ENCODE results near the gene ARIH2.
A peak's percentile ranks its signal among the peaks of the same experiment; 100 is the strongest.
"Not testable (repeated sequence)": the region's sequence is repeated elsewhere in the genome, so short reads cannot be mapped to it uniquely, and the experiment has no call there.

Gene ARIH2

GRCh38 chr3:48996640-48997039 is 78.0 kb downstream of the ARIH2 start:
- Mint-ChIP-seq H3K4me3 (no peak overlapping the region), H3K4me1 (peaks cover 10 to 20% of the 10 kb centered on the region in 2 donors), H3K27me3 (no peaks in the 10 kb centered on the region), H3K27ac (no peak overlapping the region), H3K36me3 (peaks cover 16 to 17% of the 10 kb centered on the region in 2 donors), H3K9me3 (no peaks in the 10 kb centered on the region)
- DNase-seq (no peak), ATAC-seq (replicated peaks) (no peak)

- Mint-ChIP-seq H3K4me1 (peaks cover 7 to 15% of the 10 kb centered on the region in 2 donors), H3K27me3 (no peaks in the 10 kb centered on the region), H3K4me3 (no peak overlapping the region), H3K9me3 (no peaks in the 10 kb centered on the region), H3K36me3 (peaks cover 18 to 19% of the 10 kb centered on the region in 2 donors), H3K27ac (peak overlapping the region; percentile 11)
- no peak for DNase-seq
- no peak for ATAC-seq (replicated peaks)
Measured at GRCh38 chr3:48997102-48997635, 78.5 kb downstream of the ARIH2 start.

- Mint-ChIP-seq H3K36me3 (peaks cover 20 to 21% of the 10 kb centered on the region in 2 donors), H3K9me3 (no peaks in the 10 kb centered on the region), H3K4me3 (no peak overlapping the region), H3K27me3 (no peaks in the 10 kb centered on the region), H3K4me1 (peaks cover 7 to 15% of the 10 kb centered on the region in 2 donors), H3K27ac (peak overlapping the region; percentile 62)
- DNase-seq (no peak), ATAC-seq (replicated peaks) (no peak)
Measured at GRCh38 chr3:48997714-48998637, 79.3 kb downstream of the ARIH2 start.

DNA sequence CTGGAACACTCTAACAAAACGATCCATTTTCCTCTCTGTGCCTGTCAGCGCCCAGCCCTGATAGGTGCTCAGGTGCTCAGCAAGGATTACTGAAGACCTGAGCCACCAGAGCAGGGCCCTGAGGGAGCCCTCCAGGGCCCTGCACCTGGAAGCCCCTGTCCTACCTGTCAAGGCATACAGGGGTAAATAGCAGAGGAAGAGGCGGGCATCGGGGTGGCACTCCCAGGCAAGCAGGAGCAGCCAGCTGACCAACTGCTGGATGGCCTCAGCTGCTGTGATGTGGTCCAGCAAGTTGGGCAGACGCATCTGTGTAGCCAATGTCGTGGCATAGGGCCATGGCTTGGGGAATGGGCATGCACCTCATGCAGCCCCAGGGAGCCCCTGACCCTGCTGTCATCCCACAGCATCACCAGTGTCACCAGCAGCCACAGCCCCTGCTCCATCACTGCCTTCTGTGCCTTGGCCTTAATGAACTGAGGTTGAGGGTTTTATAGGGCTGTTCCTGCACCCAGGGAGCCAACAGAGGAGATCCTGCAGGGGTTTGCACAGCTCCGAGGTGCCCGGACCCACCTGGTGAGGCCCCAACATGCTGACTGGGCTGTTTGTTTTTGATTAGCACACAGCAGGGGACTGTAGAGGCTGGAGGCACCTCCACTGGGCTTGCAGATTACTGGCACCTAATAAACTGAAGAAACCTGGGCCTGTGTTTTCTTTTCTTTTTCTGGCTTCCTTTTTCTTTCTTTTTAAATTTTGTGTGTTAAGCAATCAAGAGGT is 80.6 kb downstream of the ARIH2 start:
- ATAC-seq (replicated peaks) (no peak), DNase-seq (no peak)
- Mint-ChIP-seq H3K4me1 (peaks cover 5 to 8% of the 10 kb centered on the region in 2 donors), H3K4me3 (no peak overlapping the region), H3K9me3 (no peaks in the 10 kb centered on the region), H3K36me3 (peaks cover 16 to 21% of the 10 kb centered on the region in 2 donors), H3K27ac (no peak overlapping the region), H3K27me3 (no peaks in the 10 kb centered on the region)

GRCh38 chr3:49001155-49001554 is 82.5 kb downstream of the ARIH2 start:
- DNase-seq, result no peak
- Mint-ChIP-seq H3K36me3 (peaks cover 7 to 8% of the 10 kb centered on the region in 2 donors), H3K27ac (no peak overlapping the region), H3K4me1 (peaks cover 1 to 3% of the 10 kb centered on the region in 2 donors), H3K4me3 (no peak overlapping the region), H3K9me3 (no peaks in the 10 kb centered on the region), H3K27me3 (no peaks in the 10 kb centered on the region)
- peak in 1 of 2 donors; percentile 35 for ATAC-seq (replicated peaks)

GRCh38 chr3:49004352-49005302 is 86.0 kb downstream of the ARIH2 start:
- Mint-ChIP-seq H3K27me3 (no peaks in the 10 kb centered on the region), H3K9me3 (no peaks in the 10 kb centered on the region), H3K27ac (no peak overlapping the region), H3K36me3 (peaks cover 23 to 24% of the 10 kb centered on the region in 2 donors), H3K4me3 (no peak overlapping the region), H3K4me1 (peaks cover 24 to 33% of the 10 kb centered on the region in 2 donors)
- ATAC-seq (replicated peaks), result no peak
- DNase-seq, result no peak

- ATAC-seq (replicated peaks), result no peak
Measured at GRCh38 chr3:49005303-49005680, 86.7 kb downstream of the ARIH2 start.

GRCh38 chr3:49005998-49006397 is 87.4 kb downstream of the ARIH2 start:
- H3K27ac Mint-ChIP-seq, result peak overlapping the region; percentile 100
- no peaks in the 10 kb centered on the region for H3K9me3 Mint-ChIP-seq

More at GRCh38 chr3:49005303-49005680, 86.7 kb downstream of the ARIH2 start:
- DNase-seq, result no peak
- no peak overlapping the region for H3K27ac Mint-ChIP-seq
- H3K9me3 Mint-ChIP-seq, result no peaks in the 10 kb centered on the region
- H3K36me3 Mint-ChIP-seq, result peaks cover 24 to 27% of the 10 kb centered on the region in 2 donors
- H3K4me1 Mint-ChIP-seq, result peaks cover 22 to 35% of the 10 kb centered on the region in 2 donors
- H3K4me3 Mint-ChIP-seq, result no peak overlapping the region
- H3K27me3 Mint-ChIP-seq, result no peaks in the 10 kb centered on the region

DNA sequence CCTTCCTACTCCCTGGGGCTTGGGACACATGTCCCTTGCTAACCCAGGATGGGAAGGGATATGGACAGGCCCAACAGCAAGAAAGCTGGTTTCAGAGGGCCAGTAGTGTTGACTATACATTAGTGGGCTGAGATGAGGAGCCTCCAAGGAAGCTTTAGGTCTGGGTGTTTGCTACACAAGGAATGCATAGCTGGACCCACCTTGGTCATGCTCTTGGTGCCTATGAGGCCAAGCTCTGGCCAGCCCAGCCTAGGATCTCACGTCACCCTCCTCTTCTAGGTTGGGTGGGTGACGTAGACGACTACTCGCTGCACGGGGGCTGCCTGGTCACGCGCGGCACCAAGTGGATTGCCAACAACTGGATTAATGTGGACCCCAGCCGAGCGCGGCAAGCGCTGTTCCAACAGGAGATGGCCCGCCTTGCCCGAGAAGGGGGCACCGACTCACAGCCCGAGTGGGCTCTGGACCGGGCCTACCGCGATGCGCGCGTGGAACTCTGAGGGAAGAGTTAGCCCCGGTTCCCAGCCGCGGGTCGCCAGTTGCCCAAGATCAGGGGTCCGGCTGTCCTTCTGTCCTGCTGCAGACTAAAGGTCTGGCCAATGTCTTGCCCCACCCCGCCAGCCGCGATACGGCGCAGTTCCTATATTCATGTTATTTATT is 87.9 kb downstream of the ARIH2 start:
- Mint-ChIP-seq H3K27ac (peak overlapping the region; percentile 100), H3K4me3 (peak overlapping the region; percentile 98), H3K36me3 (peaks cover 24 to 28% of the 10 kb centered on the region in 2 donors), H3K9me3 (no peaks in the 10 kb centered on the region), H3K27me3 (no peaks in the 10 kb centered on the region), H3K4me1 (peaks cover 22 to 41% of the 10 kb centered on the region in 2 donors)
- ATAC-seq (replicated peaks) (peak; percentile 1 to 5), DNase-seq (no peak)

More at GRCh38 chr3:49005998-49006397, 87.4 kb downstream of the ARIH2 start:
- Mint-ChIP-seq H3K27me3 (no peaks in the 10 kb centered on the region), H3K4me3 (peak overlapping the region; percentile 98), H3K36me3 (peaks cover 24 to 28% of the 10 kb centered on the region in 2 donors), H3K4me1 (peaks cover 22 to 35% of the 10 kb centered on the region in 2 donors)
- ATAC-seq (replicated peaks) (no peak), DNase-seq (no peak)

DNA sequence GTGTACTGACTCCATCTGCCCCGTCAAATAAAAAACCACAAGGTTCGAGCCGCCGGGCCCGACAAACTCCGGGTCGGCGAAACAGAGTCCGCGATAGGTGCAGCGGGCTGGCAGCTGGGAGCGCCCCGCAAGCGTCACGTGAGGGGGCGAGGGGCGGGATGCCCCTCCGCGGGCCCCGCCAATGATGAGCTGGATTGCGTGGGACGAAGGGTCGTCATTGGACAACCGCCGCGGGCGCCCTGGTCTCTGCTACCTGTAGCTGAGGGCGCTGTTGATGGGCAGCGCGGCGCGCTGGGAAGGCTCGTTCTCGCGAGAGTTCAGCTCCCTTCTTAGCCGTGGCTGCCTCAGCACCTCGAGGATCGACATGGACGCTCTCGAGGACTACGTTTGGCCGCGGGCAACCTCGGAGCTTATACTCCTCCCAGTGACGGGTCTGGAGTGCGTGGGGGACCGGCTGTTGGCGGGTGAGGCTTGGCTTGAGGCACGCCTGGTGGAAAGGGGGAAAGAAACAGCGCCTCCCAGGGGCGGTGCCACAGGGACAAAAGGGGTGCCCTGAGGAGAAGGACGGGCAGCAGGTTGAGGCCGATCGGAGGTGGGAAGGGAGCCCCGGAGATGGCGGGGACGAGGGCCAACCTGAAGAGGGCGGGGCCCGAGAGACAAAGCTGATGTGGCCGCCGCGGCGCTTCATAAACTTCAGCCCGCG is 88.6 kb downstream of the ARIH2 start, which contains the start of gene WDR6:
TSS of gene WDR6 (plus strand) at position 324 of the 703 bp plus-strand sequence. CDS start at position 365, 41 bp downstream.
- H3K4me1 Mint-ChIP-seq, result peaks cover 26 to 47% of the 10 kb centered on the region in 2 donors
- DNase-seq (peak; percentile 98), ATAC-seq (replicated peaks) (peak; percentile 91 to 93)
- peak within 1 kb of the TSS; percentile 98 for H3K4me3 Mint-ChIP-seq
- peak within 1 kb of the TSS; percentile 100 for H3K27ac Mint-ChIP-seq
- peaks cover 25 to 26% of the 10 kb centered on the region in 2 donors for H3K36me3 Mint-ChIP-seq
- H3K9me3 Mint-ChIP-seq, result no peaks in the 10 kb centered on the region
- H3K27me3 Mint-ChIP-seq, result no peaks in the 10 kb centered on the region

GRCh38 chr3:49007771-49008528 is 89.3 kb downstream of the ARIH2 start:
- peaks cover 31 to 50% of the 10 kb centered on the region in 2 donors for H3K4me1 Mint-ChIP-seq
- no peaks in the 10 kb centered on the region for H3K27me3 Mint-ChIP-seq
- H3K27ac Mint-ChIP-seq, result peak overlapping the region; percentile 100
- DNase-seq, result peak; percentile 76
- peak; percentile 56 to 68 for ATAC-seq (replicated peaks)
- no peaks in the 10 kb centered on the region for H3K9me3 Mint-ChIP-seq
- peaks cover 23 to 28% of the 10 kb centered on the region in 2 donors for H3K36me3 Mint-ChIP-seq
- H3K4me3 Mint-ChIP-seq, result peak overlapping the region; percentile 98

DNA sequence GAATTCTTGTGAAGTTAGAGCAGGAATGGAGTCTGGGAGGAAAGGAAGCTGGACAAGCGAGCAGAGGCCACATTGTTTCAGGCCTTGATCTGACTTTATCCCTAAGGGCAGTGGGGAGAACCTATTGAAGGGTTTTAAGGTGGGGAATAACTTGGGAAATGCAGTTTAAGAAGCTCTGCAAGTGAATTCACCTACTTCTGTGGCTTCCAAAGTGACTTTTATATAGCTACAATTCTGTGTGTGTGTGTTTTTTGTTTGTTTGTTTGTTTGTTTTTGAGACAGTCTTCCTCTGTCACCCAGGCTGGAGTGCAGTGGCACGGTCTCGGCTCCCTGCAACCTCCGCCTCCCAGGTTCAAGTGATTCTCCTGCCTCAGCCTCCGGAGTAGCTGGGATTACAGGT is 90.0 kb downstream of the ARIH2 start:
- H3K27ac Mint-ChIP-seq, H3K27me3 Mint-ChIP-seq: not testable (repeated sequence)

More for the DNA sequence above, 90.0 kb downstream of the ARIH2 start:
- not testable (repeated sequence) for H3K9me3 Mint-ChIP-seq; ATAC-seq (replicated peaks); DNase-seq
- H3K4me1 Mint-ChIP-seq, result peaks cover 36 to 55% of the 10 kb centered on the region in 2 donors
- H3K36me3 Mint-ChIP-seq, result peaks cover 23 to 28% of the 10 kb centered on the region in 2 donors
- H3K4me3 Mint-ChIP-seq, result peak overlapping the region; percentile 98
